Astrocyte (in vitro differentiated cells and primary cell): Measurements from ENCODE around the gene CHCHD3. TPM values are rescaled to one million over a fixed set of nuclear protein-coding genes. Genes with fewer than 3 reads are reported as not detected.

ENCODE experiments used
- DNase-seq: peaks from one replicate; pipeline ENCODE4 v3.0.0-alpha.2; 2010; ENCODE audit warnings: low read depth
- FAIRE-seq: peaks from 2 replicates; lab custom pipeline; 2011; peaks lifted over from hg19 to GRCh38; lab: Jason Lieb, UNC
- H2AFZ ChIP-seq: 2 replicates; pipeline ENCODE4 v1.6.0; 2012; ENCODE audit warnings: low read depth, low read length, inconsistent platforms
- H3K27ac ChIP-seq: 2 replicates; pipeline ENCODE4 v1.5.1; 2011; ENCODE audit warnings: low read depth, low read length, inconsistent platforms
- H3K27me3 ChIP-seq: 2 replicates; pipeline ENCODE4 v1.6.0; 2011; ENCODE audit warnings: low read length, inconsistent platforms; ENCODE audit not compliant: insufficient read depth
- H3K36me3 ChIP-seq: 2 replicates; pipeline ENCODE4 v1.5.1; 2011; ENCODE audit warnings: low read length, inconsistent platforms; ENCODE audit not compliant: insufficient read depth
- H3K4me1 ChIP-seq: 2 replicates; pipeline ENCODE4 v1.5.1; 2011; ENCODE audit warnings: low read length, inconsistent platforms; ENCODE audit not compliant: insufficient read depth
- H3K4me2 ChIP-seq: 2 replicates; pipeline ENCODE4 v1.6.0; 2012; ENCODE audit warnings: low read length, inconsistent platforms
- H3K4me3 ChIP-seq: 2 replicates; pipeline ENCODE4 v1.5.1; 2011; ENCODE audit warnings: low read depth, mild to moderate bottlenecking, low read length, inconsistent platforms; ENCODE audit not compliant: insufficient read depth
- H3K79me2 ChIP-seq: 2 replicates; pipeline ENCODE4 v1.6.0; 2012; ENCODE audit warnings: mild to moderate bottlenecking, low read length, inconsistent platforms; ENCODE audit not compliant: insufficient read depth
- H3K9ac ChIP-seq: 2 replicates; pipeline ENCODE4 v1.6.0; 2012; ENCODE audit warnings: mild to moderate bottlenecking, low read length, inconsistent platforms
- H3K9me3 ChIP-seq: 2 replicates; pipeline ENCODE4 v1.5.1; 2012; ENCODE audit warnings: low read depth, mild to moderate bottlenecking, low read length, inconsistent platforms; ENCODE audit not compliant: insufficient read depth
- H4K20me1 ChIP-seq: 2 replicates; pipeline ENCODE4 v1.6.0; 2012; ENCODE audit warnings: low read length, inconsistent platforms; ENCODE audit not compliant: insufficient read depth
- H3K27ac Mint-ChIP-seq: one replicate; pipeline ENCODE4 v1.8.0; 2021; ENCODE audit warnings: mild to moderate bottlenecking, mixed read lengths; ENCODE audit not compliant: unreplicated experiment
- H3K27me3 Mint-ChIP-seq: one replicate; pipeline ENCODE4 v1.8.0; 2021; ENCODE audit warnings: low read depth, mixed read lengths; ENCODE audit not compliant: unreplicated experiment
- H3K36me3 Mint-ChIP-seq: one replicate; pipeline ENCODE4 v1.8.0; 2021; ENCODE audit warnings: low read depth, mixed read lengths; ENCODE audit not compliant: unreplicated experiment
- H3K4me1 Mint-ChIP-seq: one replicate; pipeline ENCODE4 v1.8.0; 2021; ENCODE audit warnings: low read depth, mixed read lengths; ENCODE audit not compliant: unreplicated experiment
- H3K4me3 Mint-ChIP-seq: one replicate; pipeline ENCODE4 v1.8.0; 2021; ENCODE audit warnings: mild to moderate bottlenecking, moderate library complexity, mixed read lengths; ENCODE audit not compliant: unreplicated experiment
- H3K9me3 Mint-ChIP-seq: one replicate; pipeline ENCODE4 v1.8.0; 2021; ENCODE audit warnings: mild to moderate bottlenecking, mixed read lengths; ENCODE audit not compliant: unreplicated experiment
- CTCF ChIP-seq: IDR thresholded peaks from 2 replicates; pipeline ENCODE4 v1.5.1; 2011; ENCODE audit warnings: low read depth, mild to moderate bottlenecking, inconsistent platforms, low read length, moderate library complexity; ENCODE audit not compliant: insufficient read depth
- EZH2 ChIP-seq: IDR thresholded peaks from 2 replicates; pipeline ENCODE4 v1.6.1; 2012; ENCODE audit warnings: mild to moderate bottlenecking, low read length, inconsistent platforms; ENCODE audit not compliant: insufficient read depth
- total RNA-seq: library from RNA; stranded (reverse); gene quantifications from 2 replicates; pipeline ENCODE4 v1.2.1, GENCODE V29; 2021

Gene CHCHD3
- total RNA-seq, 1 donor from 2014 or later: 63.1 TPM

- TF ChIP-seq CTCF (no peak), EZH2 (no peak)
- H3K4me1 Mint-ChIP-seq: no peaks in the 10 kb centered on the region
- H3K27ac Mint-ChIP-seq: no peak overlapping the region
- H3K4me3 Mint-ChIP-seq: no peak overlapping the region
- Histone ChIP-seq H3K4me2 (no peak overlapping the region), H3K27me3 (no peaks in the 10 kb centered on the region), H3K9me3 (no peaks in the 10 kb centered on the region), H3K4me1 (no peaks in the 10 kb centered on the region), H3K9ac (no peak overlapping the region), H3K4me3 (no peak overlapping the region), H2AFZ (no peak overlapping the region), H3K27ac (no peak overlapping the region), H4K20me1 (no peaks in the 10 kb centered on the region), H3K79me2 (no peaks in the 10 kb centered on the region), H3K36me3 (no peaks in the 10 kb centered on the region)
- DNase-seq (no peak), FAIRE-seq (no peak)
- no peaks in the 10 kb centered on the region for H3K9me3 Mint-ChIP-seq
- H3K27me3 Mint-ChIP-seq: no peaks in the 10 kb centered on the region
- H3K36me3 Mint-ChIP-seq: no peaks in the 10 kb centered on the region
These were observed 305.8 kb downstream of the CHCHD3 start for GRCh38 chr7:132776048-132776620.

GRCh38 chr7:132773527-132773956, 308.3 kb downstream of the CHCHD3 start:
- DNase-seq: peak; percentile 36
- Histone ChIP-seq H3K9me3 (no peaks in the 10 kb centered on the region), H3K27me3 (no peaks in the 10 kb centered on the region), H3K4me1 (no peaks in the 10 kb centered on the region), H3K27ac (no peak overlapping the region), H3K4me3 (no peak overlapping the region), H3K4me2 (no peak overlapping the region), H3K36me3 (no peaks in the 10 kb centered on the region), H4K20me1 (no peaks in the 10 kb centered on the region), H2AFZ (no peak overlapping the region), H3K79me2 (no peaks in the 10 kb centered on the region), H3K9ac (no peak overlapping the region)
- no peak for FAIRE-seq
- Mint-ChIP-seq H3K9me3 (peaks cover 6% of the 10 kb centered on the region), H3K4me1 (no peaks in the 10 kb centered on the region), H3K36me3 (no peaks in the 10 kb centered on the region), H3K4me3 (no peak overlapping the region), H3K27me3 (no peaks in the 10 kb centered on the region), H3K27ac (no peak overlapping the region)
- TF ChIP-seq CTCF (no peak), EZH2 (no peak)

GRCh38 chr7:132771301-132771730, 310.6 kb downstream of the CHCHD3 start:
- no peak overlapping the region for H3K4me2 ChIP-seq
- FAIRE-seq: no peak
- Mint-ChIP-seq H3K27me3 (peaks cover 7% of the 10 kb centered on the region), H3K4me3 (no peak overlapping the region), H3K27ac (no peak overlapping the region), H3K9me3 (peaks cover 7% of the 10 kb centered on the region), H3K4me1 (no peaks in the 10 kb centered on the region), H3K36me3 (no peaks in the 10 kb centered on the region)
- no peak overlapping the region for H3K9ac ChIP-seq
- TF ChIP-seq EZH2: no peak
- no peak for TF ChIP-seq CTCF
- no peaks in the 10 kb centered on the region for H3K79me2 ChIP-seq
- H2AFZ ChIP-seq: no peak overlapping the region
- no peak for DNase-seq
- H3K4me3 ChIP-seq: no peak overlapping the region
- H3K27ac ChIP-seq: no peak overlapping the region
- H4K20me1 ChIP-seq: no peaks in the 10 kb centered on the region
- no peaks in the 10 kb centered on the region for H3K4me1 ChIP-seq
- H3K36me3 ChIP-seq: no peaks in the 10 kb centered on the region
- H3K9me3 ChIP-seq: no peaks in the 10 kb centered on the region
- peaks cover 3% of the 10 kb centered on the region for H3K27me3 ChIP-seq
